Upper lobe of left lung (tissue), 4 donors: ENCODE results near the gene SPSB4.

Experiments
- EP300 ChIP-seq, 4 donors: sonication (generic); formaldehyde crosslinking; IDR thresholded peaks; one replicate each; pipeline ENCODE4 v1.5.1; 2017; ENCODE audit warnings: antibody characterized with exemption in 4 of 4, control low read depth in 2 of 4
- POLR2A ChIP-seq, 4 donors: fragments of 450-650 bp; IDR thresholded peaks; one replicate each; pipeline ENCODE4 v1.5.1; 2016 to 2017; ENCODE audit warnings: antibody characterized with exemption in 4 of 4, mild to moderate bottlenecking in 2 of 4
- POLR2AphosphoS5 ChIP-seq, 2 donors: sonication (generic); formaldehyde crosslinking; IDR thresholded peaks; one replicate each; pipeline ENCODE4 v1.5.1; 2017; ENCODE audit warnings: antibody characterized with exemption in 2 of 2
- TF ChIP-seq, protein P1 (sequence below), 6 experiments: fragments of 450-650 bp in 4 of 6; fragments of 200-600 bp in 2 of 6; sonication (generic) in 2 of 6; IDR thresholded peaks; one replicate each; pipeline ENCODE4 v1.5.1; 2016 to 2019; ENCODE audit warnings: antibody characterized with exemption in 6 of 6

DNA sequence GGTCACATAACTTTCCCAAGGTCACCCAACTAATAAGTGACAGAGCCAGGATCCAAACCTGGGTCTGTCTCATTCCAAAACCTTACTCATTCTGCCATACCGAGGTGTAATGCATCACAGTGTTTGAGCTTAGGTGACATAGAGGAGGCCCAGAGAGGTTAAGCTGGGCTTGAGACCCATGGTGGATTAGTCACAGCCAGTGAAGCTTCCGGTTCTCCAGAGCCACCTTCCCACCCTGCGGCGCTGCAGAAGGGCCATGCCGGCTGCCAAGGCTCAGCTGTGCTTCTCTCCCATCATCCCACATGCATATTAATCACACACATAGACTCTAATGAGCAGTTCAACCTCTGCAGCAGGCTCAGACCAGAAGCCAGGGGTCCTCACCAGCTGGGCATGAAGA, 42.2 kb downstream of the SPSB4 start:
- TF ChIP-seq, protein P1, sequence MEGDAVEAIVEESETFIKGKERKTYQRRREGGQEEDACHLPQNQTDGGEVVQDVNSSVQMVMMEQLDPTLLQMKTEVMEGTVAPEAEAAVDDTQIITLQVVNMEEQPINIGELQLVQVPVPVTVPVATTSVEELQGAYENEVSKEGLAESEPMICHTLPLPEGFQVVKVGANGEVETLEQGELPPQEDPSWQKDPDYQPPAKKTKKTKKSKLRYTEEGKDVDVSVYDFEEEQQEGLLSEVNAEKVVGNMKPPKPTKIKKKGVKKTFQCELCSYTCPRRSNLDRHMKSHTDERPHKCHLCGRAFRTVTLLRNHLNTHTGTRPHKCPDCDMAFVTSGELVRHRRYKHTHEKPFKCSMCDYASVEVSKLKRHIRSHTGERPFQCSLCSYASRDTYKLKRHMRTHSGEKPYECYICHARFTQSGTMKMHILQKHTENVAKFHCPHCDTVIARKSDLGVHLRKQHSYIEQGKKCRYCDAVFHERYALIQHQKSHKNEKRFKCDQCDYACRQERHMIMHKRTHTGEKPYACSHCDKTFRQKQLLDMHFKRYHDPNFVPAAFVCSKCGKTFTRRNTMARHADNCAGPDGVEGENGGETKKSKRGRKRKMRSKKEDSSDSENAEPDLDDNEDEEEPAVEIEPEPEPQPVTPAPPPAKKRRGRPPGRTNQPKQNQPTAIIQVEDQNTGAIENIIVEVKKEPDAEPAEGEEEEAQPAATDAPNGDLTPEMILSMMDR (IDR thresholded peaks at IDR 0.05) = no peak
- TF ChIP-seq EP300 (IDR thresholded peaks at IDR 0.05) (no peak), POLR2AphosphoS5 (IDR thresholded peaks at IDR 0.05) (no peak), POLR2A (IDR thresholded peaks at IDR 0.05) (no peak)
